Ishikawa (cell line): ENCODE measurements around the gene ST6GALNAC3.

Experiments used
- CEBPB ChIP-seq: IDR thresholded peaks from 2 replicates; pipeline ENCODE4 v1.6.1; 2012
- CREB1 ChIP-seq: IDR thresholded peaks from 2 replicates; pipeline ENCODE4 v1.6.1; 2012; ENCODE audit warnings: low read depth
- EGR1 ChIP-seq: IDR thresholded peaks from 2 replicates; pipeline ENCODE4 v1.6.1; 2012
- EP300 ChIP-seq: IDR thresholded peaks from 2 replicates; pipeline ENCODE4 v1.6.1; 2012; ENCODE audit warnings: borderline replicate concordance
- FOXM1 ChIP-seq: IDR thresholded peaks from 2 replicates; pipeline ENCODE4 v1.6.1; 2012; ENCODE audit warnings: low read depth, borderline replicate concordance
- MAX ChIP-seq: IDR thresholded peaks from 2 replicates; pipeline ENCODE4 v1.6.1; 2012
- NFIC ChIP-seq: IDR thresholded peaks from 2 replicates; pipeline ENCODE4 v1.6.1; 2012
- RAD21 ChIP-seq: IDR thresholded peaks from 2 replicates; pipeline ENCODE4 v1.6.1; 2012; ENCODE audit warnings: low read depth
- REST ChIP-seq: IDR thresholded peaks from 2 replicates; pipeline ENCODE4 v1.6.1; 2012; ENCODE audit warnings: low read depth, mild to moderate bottlenecking
- TAF1 ChIP-seq: IDR thresholded peaks from 2 replicates; pipeline ENCODE4 v1.6.1; 2012; ENCODE audit warnings: low read depth, mild to moderate bottlenecking
- TCF12 ChIP-seq: IDR thresholded peaks from 2 replicates; pipeline ENCODE4 v1.6.1; 2012; ENCODE audit warnings: low read depth
- TEAD4 ChIP-seq: IDR thresholded peaks from 2 replicates; pipeline ENCODE4 v1.6.1; 2012
- USF1 ChIP-seq: IDR thresholded peaks from 2 replicates; pipeline ENCODE4 v1.6.1; 2012
- YY1 ChIP-seq: IDR thresholded peaks from 2 replicates; pipeline ENCODE4 v1.6.1; 2012; ENCODE audit warnings: low read depth
- ZBTB7A ChIP-seq: IDR thresholded peaks from 2 replicates; pipeline ENCODE4 v1.6.1; 2012; ENCODE audit warnings: low read depth

The ST6GALNAC3 gene

DNA sequence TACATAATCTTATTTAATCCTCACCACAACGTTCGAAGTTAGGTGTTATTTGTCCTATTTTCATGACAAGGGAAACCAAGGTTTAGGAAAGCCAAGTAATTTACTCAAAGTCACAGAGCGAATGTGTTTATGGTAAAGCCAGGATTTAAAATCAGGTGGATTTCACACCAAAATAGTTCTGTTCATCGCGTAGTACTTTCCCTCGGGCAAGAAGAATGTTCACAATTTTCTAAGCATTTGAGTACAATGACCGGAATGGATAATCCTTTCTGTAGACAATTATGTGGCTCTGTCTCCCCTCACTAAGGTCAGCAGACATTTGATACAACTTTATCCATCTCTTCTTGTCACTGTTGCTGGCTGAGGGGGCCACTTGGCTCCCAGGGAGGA is 204.2 kb downstream of the ST6GALNAC3 start:
- TF ChIP-seq EGR1, result no peak
- TF ChIP-seq RAD21, result no peak
- TF ChIP-seq CREB1, result no peak
- no peak for TF ChIP-seq EP300
- TF ChIP-seq CEBPB, result no peak
- TF ChIP-seq TAF1, result no peak
- no peak for TF ChIP-seq TCF12
- no peak for TF ChIP-seq YY1
- TF ChIP-seq ZBTB7A, result no peak
- no peak for TF ChIP-seq REST
- TF ChIP-seq FOXM1, result no peak
- no peak for TF ChIP-seq USF1
- no peak for TF ChIP-seq TEAD4
- no peak for TF ChIP-seq NFIC
- no peak for TF ChIP-seq MAX

DNA sequence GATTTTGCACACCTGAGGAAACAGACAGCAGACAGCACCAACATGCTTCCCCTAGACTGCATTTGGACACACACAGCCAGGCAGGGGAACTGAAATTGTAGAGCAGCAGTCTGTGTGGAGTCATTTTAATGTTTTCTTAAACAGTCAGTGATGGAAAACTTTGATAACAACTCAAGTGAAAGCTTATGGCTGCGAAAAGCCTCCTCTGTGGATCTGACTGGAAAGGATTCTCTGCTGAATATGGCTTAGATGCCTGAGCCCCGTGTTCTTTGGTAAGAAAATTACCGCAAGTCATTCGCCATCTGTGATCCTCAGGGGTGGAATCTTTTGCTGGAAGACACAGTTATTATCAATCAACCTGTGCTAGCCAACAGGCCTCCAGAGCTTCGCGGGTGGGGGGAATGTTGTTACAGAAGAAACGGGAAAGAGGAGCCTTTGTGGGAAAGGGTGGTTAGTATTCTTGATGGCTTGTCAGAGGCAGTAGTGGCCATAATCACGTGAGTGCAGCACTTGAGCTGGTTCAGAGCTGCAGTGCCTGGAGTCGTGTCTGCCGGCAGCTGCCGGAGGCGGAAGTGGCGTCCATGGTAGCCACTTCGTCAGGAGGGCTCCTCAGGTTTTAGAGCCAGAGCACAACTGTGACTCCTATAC is 204.7 kb downstream of the ST6GALNAC3 start:
- TF ChIP-seq TEAD4 (no peak), CREB1 (no peak), TCF12 (no peak), YY1 (no peak), EP300 (no peak), TAF1 (no peak), REST (no peak), RAD21 (no peak), USF1 (no peak), MAX (no peak), ZBTB7A (no peak), NFIC (no peak), EGR1 (no peak), FOXM1 (no peak), CEBPB (no peak)

GRCh38 chr1:76281306-76281705 is 206.8 kb downstream of the ST6GALNAC3 start:
- TF ChIP-seq NFIC (no peak), CEBPB (no peak), TEAD4 (no peak), CREB1 (no peak), ZBTB7A (no peak), FOXM1 (no peak), TAF1 (no peak), USF1 (no peak), MAX (no peak), RAD21 (no peak), REST (no peak), YY1 (no peak), EP300 (no peak), TCF12 (no peak), EGR1 (no peak)
